ENCODE results near the gene GNL2. TPM values are rescaled to one million over a fixed set of nuclear protein-coding genes. Genes with fewer than 3 reads are reported as not detected.

GNL2 gene
- total and polyA plus RNA-seq, 2 donors (not counting 1 experiment from before 2014, with no cell fraction given): 15.7 to 44.0 TPM

DNA sequence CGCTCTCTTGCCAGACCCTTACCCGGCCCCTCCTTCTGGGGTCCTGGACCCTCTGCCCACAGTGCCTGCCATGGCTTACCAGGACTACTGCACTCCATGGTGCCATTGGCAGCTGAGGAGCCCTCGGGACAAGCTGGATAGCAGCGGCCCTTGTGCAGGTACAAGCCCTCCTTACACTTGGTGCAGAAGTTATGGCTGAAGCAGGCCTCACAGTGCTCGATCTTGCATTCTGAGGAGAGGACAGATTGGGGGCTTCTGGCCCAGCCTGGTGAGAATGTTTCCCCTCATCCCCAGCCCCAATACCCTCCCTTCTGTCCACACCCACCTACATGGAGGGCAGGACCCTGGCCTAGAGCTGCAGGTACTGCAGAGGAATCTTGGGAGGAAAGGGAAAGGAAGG lies 18.4 kb upstream of the GNL2 start:
- no peaks in the 10 kb centered on the region for H3K4me1 Mint-ChIP-seq
- TF ChIP-seq EZH2 (IDR thresholded peaks at IDR 0.05; ENCODE audit: borderline replicate concordance, insufficient read depth, low read depth, low read length, poor library complexity, severe bottlenecking) (no peak), CTCF (IDR thresholded peaks at IDR 0.05) (no peak)
- ChIA-PET POLR2A (no interaction called here), CTCF (interaction anchor here (1.1 to 1.8 kb wide), 2 partner anchors 8 to 11 kb away, joined by 3 to 6 read pairs; no protein-coding TSS in a partner anchor)
- H3K4me3 ChIP-seq (ENCODE audit: control extremely low read depth in 1 of 5, extremely low read depth in 1 of 5, insufficient read depth in 1 of 5, low read depth in 2 of 5, low read length in 4 of 5): no peak overlapping the region
- H4K20me1 ChIP-seq (ENCODE audit: control insufficient read depth, insufficient read depth, low read length, poor library complexity, severe bottlenecking): no peaks in the 10 kb centered on the region
- no peak overlapping the region for H2AFZ ChIP-seq (ENCODE audit: insufficient read depth, low read depth, low read length, poor library complexity, severe bottlenecking)
- no peak overlapping the region for H3K4me3 Mint-ChIP-seq
- H3K4me1 ChIP-seq (ENCODE audit: control insufficient read depth in 2 of 2, insufficient read depth in 2 of 2, low read length in 2 of 2): no peaks in the 10 kb centered on the region
- intact Hi-C loops (cut with micrococcal nuclease): no loop called here
- peaks cover 50% of the 10 kb centered on the region for H3K27me3 Mint-ChIP-seq
- H3K27ac ChIP-seq (ENCODE audit: low read length in 2 of 2): no peak overlapping the region
- WGBS (ENCODE audit: insufficient coverage): 70% methylated on average over 4 of the region's 5 CpGs
- H3K79me2 ChIP-seq (ENCODE audit: control insufficient read depth, insufficient read depth, low read length): no peaks in the 10 kb centered on the region
- no peaks in the 10 kb centered on the region for H3K9me3 ChIP-seq (ENCODE audit: control extremely low read depth in 1 of 3, control insufficient read depth in 2 of 3, insufficient read depth in 1 of 3, low read length in 2 of 3)
- H3K27me3 ChIP-seq (replicated peaks in 1 of 4; ENCODE audit: control extremely low read depth in 1 of 4, control insufficient read depth in 3 of 4, insufficient read depth in 4 of 4, low read length in 3 of 4): peaks cover 0 to 21% (median 2%) of the 10 kb centered on the region in 4 experiments
- DNase-seq (no peak), ATAC-seq (ENCODE audit: low read depth) (no peak)
- no peak overlapping the region for H3K4me2 ChIP-seq (replicated peaks; ENCODE audit: low read depth, low read length, poor library complexity, severe bottlenecking)
- no peak overlapping the region for H3K9ac ChIP-seq (ENCODE audit: low read length)
- no peaks in the 10 kb centered on the region for H3K36me3 ChIP-seq (replicated peaks in 1 of 2; ENCODE audit: control extremely low read depth in 1 of 2, control insufficient read depth in 1 of 2, extremely low read depth in 1 of 2, insufficient read depth in 2 of 2, low read length in 1 of 2)
- no peak overlapping the region for H3K27ac Mint-ChIP-seq
- no peaks in the 10 kb centered on the region for H3K9me3 Mint-ChIP-seq (ENCODE audit: insufficient read depth)

- Histone ChIP-seq H3K4me2 (replicated peaks; ENCODE audit: low read depth, low read length, poor library complexity, severe bottlenecking) (no peak overlapping the region), H3K27ac (ENCODE audit: low read length in 2 of 2) (no peak overlapping the region), H2AFZ (ENCODE audit: insufficient read depth, low read depth, low read length, poor library complexity, severe bottlenecking) (no peak overlapping the region), H4K20me1 (ENCODE audit: control insufficient read depth, insufficient read depth, low read length, poor library complexity, severe bottlenecking) (no peaks in the 10 kb centered on the region), H3K9ac (ENCODE audit: low read length) (no peak overlapping the region), H3K79me2 (ENCODE audit: control insufficient read depth, insufficient read depth, low read length) (no peaks in the 10 kb centered on the region), H3K27me3 (replicated peaks in 1 of 4; ENCODE audit: control extremely low read depth in 1 of 4, control insufficient read depth in 3 of 4, insufficient read depth in 4 of 4, low read length in 3 of 4) (peaks cover 0 to 18% (median 2%) of the 10 kb centered on the region in 4 experiments), H3K4me1 (ENCODE audit: control insufficient read depth in 2 of 2, insufficient read depth in 2 of 2, low read length in 2 of 2) (no peaks in the 10 kb centered on the region), H3K9me3 (ENCODE audit: control extremely low read depth in 1 of 3, control insufficient read depth in 2 of 3, insufficient read depth in 1 of 3, low read length in 2 of 3) (no peaks in the 10 kb centered on the region), H3K36me3 (replicated peaks in 1 of 2; ENCODE audit: control extremely low read depth in 1 of 2, control insufficient read depth in 1 of 2, extremely low read depth in 1 of 2, insufficient read depth in 2 of 2, low read length in 1 of 2) (no peaks in the 10 kb centered on the region), H3K4me3 (ENCODE audit: control extremely low read depth in 1 of 5, extremely low read depth in 1 of 5, insufficient read depth in 1 of 5, low read depth in 2 of 5, low read length in 4 of 5) (no peak overlapping the region)
- Mint-ChIP-seq H3K9me3 (ENCODE audit: insufficient read depth) (no peaks in the 10 kb centered on the region), H3K4me1 (no peaks in the 10 kb centered on the region), H3K27ac (no peak overlapping the region), H3K4me3 (no peak overlapping the region), H3K27me3 (peaks cover 35% of the 10 kb centered on the region)
- DNase-seq (no peak), ATAC-seq (ENCODE audit: low read depth) (no peak)
- WGBS (ENCODE audit: insufficient coverage): 90% methylated on average over 4 of the region's 4 CpGs
- TF ChIP-seq CTCF (IDR thresholded peaks at IDR 0.05) (no peak), EZH2 (IDR thresholded peaks at IDR 0.05; ENCODE audit: borderline replicate concordance, insufficient read depth, low read depth, low read length, poor library complexity, severe bottlenecking) (no peak)
- intact Hi-C loops (cut with micrococcal nuclease): no loop called here
- POLR2A ChIA-PET: no interaction called here
- CTCF ChIA-PET: interaction anchor here (1.3 to 1.8 kb wide), 2 partner anchors 8 to 70 kb away, joined by 4 to 7 read pairs; no protein-coding TSS in a partner anchor
Measured at GRCh38 chr1:37612186-37612585, 16.4 kb upstream of the GNL2 start.
